ENCODE measurements around the gene PAM. TPM values are rescaled to one million over a fixed set of nuclear protein-coding genes. Genes with fewer than 3 reads are reported as not detected.

PAM gene
- polyA plus RNA-seq, 1 donor (not counting 4 experiments of a cell fraction or from before 2014, with no cell fraction given): 149 TPM

- dilution Hi-C loops (cut with MboI; ENCODE audit: extremely low pct_ligation_motif_present, low sequenced_read_pairs): no loop called here
- FAIRE-seq (no peak), DNase-seq (ENCODE audit: low read depth, low spot score) (no peak)
- Histone ChIP-seq H3K79me2 (ENCODE audit: control insufficient read depth, insufficient read depth, low read length) (no peaks in the 10 kb centered on the region), H2AFZ (ENCODE audit: control insufficient read depth, low read length) (no peak overlapping the region), H3K4me3 (ENCODE audit: control insufficient read depth in 2 of 3, extremely low read depth in 1 of 3, insufficient read depth in 2 of 3, low read depth in 1 of 3, low read length in 3 of 3) (no peak overlapping the region), H3K4me1 (ENCODE audit: control insufficient read depth, extremely low read depth, insufficient read depth, low read length) (no peaks in the 10 kb centered on the region), H3K9ac (ENCODE audit: control insufficient read depth, extremely low read depth, insufficient read depth, low read length) (no peak overlapping the region), H3K4me2 (ENCODE audit: control insufficient read depth, extremely low read depth, insufficient read depth, low read depth, low read length) (no peak overlapping the region), H3K27ac (ENCODE audit: control insufficient read depth, insufficient read depth, low read length) (no peak overlapping the region), H4K20me1 (ENCODE audit: control insufficient read depth, extremely low read depth, insufficient read depth, low read length) (no peaks in the 10 kb centered on the region), H3K9me1 (ENCODE audit: control insufficient read depth, extremely low read depth, insufficient read depth, low read length) (no peaks in the 10 kb centered on the region), H3K36me3 (ENCODE audit: control insufficient read depth in 2 of 2, extremely low read depth in 1 of 2, insufficient read depth in 2 of 2, low read length in 2 of 2) (peaks cover 0 to 3% of the 10 kb centered on the region in 2 experiments), H3K27me3 (ENCODE audit: control insufficient read depth, extremely low read depth, insufficient read depth, low read length) (no peaks in the 10 kb centered on the region), H3K9me3 (ENCODE audit: control insufficient read depth, low read depth, low read length) (no peaks in the 10 kb centered on the region)
- TF ChIP-seq CTCF (optimal IDR thresholded peaks at IDR 0.05 in 1 of 3, IDR thresholded peaks at IDR 0.05 in 1 of 3, conservative IDR thresholded peaks at IDR 0.05 in 1 of 3; ENCODE audit: extremely low read depth in 1 of 3, insufficient read depth in 2 of 3, low read length in 3 of 3): no peak
- no peak for TF ChIP-seq EZH2 (IDR thresholded peaks at IDR 0.05; ENCODE audit: low read length)
These were observed 131.5 kb downstream of the PAM start for GRCh38 chr5:102886586-102886985.

GRCh38 chr5:102888483-102888882, 133.4 kb downstream of the PAM start:
- dilution Hi-C loops (cut with MboI; ENCODE audit: extremely low pct_ligation_motif_present, low sequenced_read_pairs): no loop called here
- FAIRE-seq (no peak), DNase-seq (ENCODE audit: low read depth, low spot score) (no peak)
- TF ChIP-seq CTCF (optimal IDR thresholded peaks at IDR 0.05 in 1 of 3, IDR thresholded peaks at IDR 0.05 in 1 of 3, conservative IDR thresholded peaks at IDR 0.05 in 1 of 3; ENCODE audit: extremely low read depth in 1 of 3, insufficient read depth in 2 of 3, low read length in 3 of 3): no peak
- TF ChIP-seq EZH2 (IDR thresholded peaks at IDR 0.05; ENCODE audit: low read length): no peak
- Histone ChIP-seq H3K36me3 (ENCODE audit: control insufficient read depth in 2 of 2, extremely low read depth in 1 of 2, insufficient read depth in 2 of 2, low read length in 2 of 2) (peaks cover 0 to 3% of the 10 kb centered on the region in 2 experiments), H3K27ac (ENCODE audit: control insufficient read depth, insufficient read depth, low read length) (no peak overlapping the region), H3K4me1 (ENCODE audit: control insufficient read depth, extremely low read depth, insufficient read depth, low read length) (no peaks in the 10 kb centered on the region), H3K27me3 (ENCODE audit: control insufficient read depth, extremely low read depth, insufficient read depth, low read length) (no peaks in the 10 kb centered on the region), H3K9me1 (ENCODE audit: control insufficient read depth, extremely low read depth, insufficient read depth, low read length) (no peaks in the 10 kb centered on the region), H3K4me2 (ENCODE audit: control insufficient read depth, extremely low read depth, insufficient read depth, low read depth, low read length) (no peak overlapping the region), H4K20me1 (ENCODE audit: control insufficient read depth, extremely low read depth, insufficient read depth, low read length) (no peaks in the 10 kb centered on the region), H3K9ac (ENCODE audit: control insufficient read depth, extremely low read depth, insufficient read depth, low read length) (no peak overlapping the region), H2AFZ (ENCODE audit: control insufficient read depth, low read length) (no peak overlapping the region), H3K9me3 (ENCODE audit: control insufficient read depth, low read depth, low read length) (no peaks in the 10 kb centered on the region), H3K79me2 (ENCODE audit: control insufficient read depth, insufficient read depth, low read length) (no peaks in the 10 kb centered on the region), H3K4me3 (ENCODE audit: control insufficient read depth in 2 of 3, extremely low read depth in 1 of 3, insufficient read depth in 2 of 3, low read depth in 1 of 3, low read length in 3 of 3) (no peak overlapping the region)
